Heart left ventricle (tissue), 16 donors: ENCODE measurements around the gene AEBP1. TPM values are rescaled to one million over a fixed set of nuclear protein-coding genes. Genes with fewer than 3 reads are reported as not detected.

Source experiments
- ATAC-seq, 4 donors: fragments of 200-7000 bp; cut with Tn5 transposase; one replicate each; pipeline ENCODE4 v1.9.1; 2020 to 2022; ENCODE audit warnings: moderate library complexity in 4 of 4, mild to moderate bottlenecking in 3 of 4, moderate number of reproducible peaks in 1 of 4
- DNase-seq, 5 donors: peaks; one replicate each; pipeline ENCODE4 v3.0.0-alpha.2; 2020
- H3K27ac ChIP-seq, 12 donors: fragments of 200-600 bp; sonication (generic) in 4 of 12; one replicate each; pipeline versions ENCODE4 v1.5.0 to v1.8.0; 2016 to 2022; ENCODE audit warnings: mild to moderate bottlenecking in 2 of 12
- H3K27me3 ChIP-seq, 9 donors: fragments of 200-600 bp; sonication (generic) in 2 of 9; one replicate each; pipeline versions ENCODE4 v1.5.1 to v1.8.0; 2016 to 2022; ENCODE audit warnings: mild to moderate bottlenecking in 3 of 9
- H3K36me3 ChIP-seq, 9 donors: fragments of 200-600 bp; sonication (generic) in 2 of 9; one replicate each; pipeline versions ENCODE4 v1.5.0 to v1.8.0; 2018 to 2022; ENCODE audit warnings: mild to moderate bottlenecking in 2 of 9
- H3K4me1 ChIP-seq, 12 donors: fragments of 200-600 bp; sonication (generic) in 4 of 12; one replicate each; pipeline versions ENCODE4 v1.5.0 to v1.8.0; 2016 to 2022; ENCODE audit warnings: mild to moderate bottlenecking in 3 of 12
- H3K4me3 ChIP-seq, 12 donors: fragments of 200-600 bp; sonication (generic) in 4 of 12; one replicate each; pipeline versions ENCODE4 v1.5.0 to v1.8.0; 2017 to 2022; ENCODE audit warnings: mild to moderate bottlenecking in 9 of 12, moderate library complexity in 4 of 12
- H3K9me3 ChIP-seq, 12 donors: fragments of 200-600 bp; sonication (generic) in 4 of 12; one replicate each; pipeline versions ENCODE4 v1.5.0 to v1.8.0; 2016 to 2022; ENCODE audit warnings: mild to moderate bottlenecking in 1 of 12
- POLR2A ChIP-seq, 2 donors: fragments of 450-650 bp; IDR thresholded peaks; one replicate each; pipeline ENCODE4 v1.6.1; 2017; ENCODE audit warnings: antibody characterized with exemption in 2 of 2, mild to moderate bottlenecking in 2 of 2, moderate library complexity in 2 of 2
- WGBS, 4 donors: extraction: QIAGEN DNeasy Blood & Tissue Kit in 2 of 4; methylation state at CpG; one replicate each; pipeline versions ENCODE4 v1.1.5 to v1.1.7; 2013 to 2018; 5-methylcytosine and 5-hydroxymethylcytosine counted together
- intact Hi-C, 10 donors: fragments of 100-400 bp; cut with DNase I; formaldehyde crosslinking; loops; one replicate each; pipeline versions ENCODE4 v1.11.1 to v1.14.2; 2022
- polyA plus RNA-seq, 2 donors: library from polyadenylated mRNA; stranded (reverse); fragments of 200-250 nt; gene quantifications; one replicate each; pipeline ENCODE4 v1.2.3, GENCODE V29; 2013
- total RNA-seq, 9 donors: library from RNA; depleted of rRNA in 2 of 9; stranded (reverse); fragments of >200 nt in 2 of 9; fragmentation: NEBNext Ultra II Directional in 3 of 9; extraction: Animal tissue kit (Norgen Biotek cat#: 25700) in 3 of 9; gene quantifications; one replicate each; pipeline versions ENCODE4 v1.1.0 to v1.2.4, GENCODE V29; 2016 to 2023
- TF ChIP-seq, protein P1 (sequence below), 12 donors: fragments of 200-600 bp; sonication (generic) in 4 of 12; IDR thresholded peaks; one replicate each; pipeline versions ENCODE4 v1.5.0 to v1.8.0; 2018 to 2022; ENCODE audit warnings: antibody characterized with exemption in 12 of 12, mild to moderate bottlenecking in 5 of 12
- donor health status: ischemic (EF 13 %, LVEDD 7.1; RV severe dilation, severe dysfunction).
- donor health status: healthy with polysubstance abuse.
- donor health status: DM: no; HTN: yes; CAD: no.
- donor health status: DM: no; HTN: no; CAD: no.
- donor health status: ischemic (EF 25% LVEDD 6.9; RV normal size, moderate dysfunction).
- donor health status: ischemic (EF 25% LVEDD 5.7; RV mildly dilated, moderate dysfunction).
- donor health status: healthy.
- donor health status: DM: yes; HTN: yes; CAD: no.
- donor health status: ischemic (EF 35%, LVEDD 5.7; RV mildly dilated, moderate dysfunction).
- donor health status: nonischemic (EF 11% LVEDD 7.7; RV severe dilation, severe dysfunction).
- donor health status: DM: yes; HTN: yes; CAD: no.
- donor health status: PGD.
- donor health status: ischemic (EF 29% LVEDD 5.4; RV normal size, mild dysfunction).
- donor health status: nonischemic (EF 23%, LVEDD 6.1; RV moderate dilation, normal function).

The AEBP1 gene
- total and polyA plus RNA-seq, 11 donors: 10.9 to 51.1 (median 23.2) TPM

DNA sequence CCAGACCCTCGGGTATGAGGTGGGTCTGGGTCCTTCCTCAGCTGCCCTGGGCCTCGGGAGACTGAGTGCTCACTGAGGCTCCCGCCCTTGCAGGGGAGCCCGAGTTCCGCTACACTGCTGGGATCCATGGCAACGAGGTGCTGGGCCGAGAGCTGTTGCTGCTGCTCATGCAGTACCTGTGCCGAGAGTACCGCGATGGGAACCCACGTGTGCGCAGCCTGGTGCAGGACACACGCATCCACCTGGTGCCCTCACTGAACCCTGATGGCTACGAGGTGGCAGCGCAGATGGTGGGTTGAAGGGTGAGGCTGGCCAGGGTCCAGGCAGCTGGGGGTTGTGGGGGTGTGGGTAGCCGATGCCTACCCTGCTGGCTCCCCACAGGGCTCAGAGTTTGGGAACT lies 7.6 kb downstream of the AEBP1 start:
- 88 to 93% (median 91%) methylated on average over 16 of the region's 16 CpGs for WGBS, 4 donors
- H3K36me3 ChIP-seq: peaks cover 0 to 95% (median 30%) of the 10 kb centered on the region in 9 donors

DNA sequence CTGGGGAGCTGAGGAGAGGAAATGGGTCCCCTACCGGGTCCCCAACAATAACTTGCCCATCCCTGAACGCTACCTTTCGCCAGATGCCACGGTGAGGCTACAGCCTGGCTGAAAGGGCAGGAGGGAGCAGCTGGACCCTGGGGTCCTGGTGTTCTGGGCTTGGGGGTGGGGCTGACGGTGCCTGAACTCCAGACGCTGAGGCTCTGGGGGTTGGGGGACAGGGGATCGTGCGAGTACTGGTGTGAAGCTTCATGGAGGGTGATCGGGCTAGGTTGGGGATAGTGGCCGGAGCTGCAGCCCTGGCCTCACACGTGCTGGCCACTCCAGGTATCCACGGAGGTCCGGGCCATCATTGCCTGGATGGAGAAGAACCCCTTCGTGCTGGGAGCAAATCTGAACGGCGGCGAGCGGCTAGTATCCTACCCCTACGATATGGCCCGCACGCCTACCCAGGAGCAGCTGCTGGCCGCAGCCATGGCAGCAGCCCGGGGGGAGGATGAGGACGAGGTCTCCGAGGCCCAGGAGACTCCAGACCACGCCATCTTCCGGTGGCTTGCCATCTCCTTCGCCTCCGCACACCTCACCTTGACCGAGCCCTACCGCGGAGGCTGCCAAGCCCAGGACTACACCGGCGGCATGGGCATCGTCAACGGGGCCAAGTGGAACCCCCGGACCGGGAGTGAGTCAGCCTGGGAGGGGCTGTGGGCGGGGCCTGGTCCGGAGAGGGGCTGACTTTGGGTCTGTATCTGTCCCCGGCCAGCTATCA lies 8.3 kb downstream of the AEBP1 start:
- TF ChIP-seq, protein P1, sequence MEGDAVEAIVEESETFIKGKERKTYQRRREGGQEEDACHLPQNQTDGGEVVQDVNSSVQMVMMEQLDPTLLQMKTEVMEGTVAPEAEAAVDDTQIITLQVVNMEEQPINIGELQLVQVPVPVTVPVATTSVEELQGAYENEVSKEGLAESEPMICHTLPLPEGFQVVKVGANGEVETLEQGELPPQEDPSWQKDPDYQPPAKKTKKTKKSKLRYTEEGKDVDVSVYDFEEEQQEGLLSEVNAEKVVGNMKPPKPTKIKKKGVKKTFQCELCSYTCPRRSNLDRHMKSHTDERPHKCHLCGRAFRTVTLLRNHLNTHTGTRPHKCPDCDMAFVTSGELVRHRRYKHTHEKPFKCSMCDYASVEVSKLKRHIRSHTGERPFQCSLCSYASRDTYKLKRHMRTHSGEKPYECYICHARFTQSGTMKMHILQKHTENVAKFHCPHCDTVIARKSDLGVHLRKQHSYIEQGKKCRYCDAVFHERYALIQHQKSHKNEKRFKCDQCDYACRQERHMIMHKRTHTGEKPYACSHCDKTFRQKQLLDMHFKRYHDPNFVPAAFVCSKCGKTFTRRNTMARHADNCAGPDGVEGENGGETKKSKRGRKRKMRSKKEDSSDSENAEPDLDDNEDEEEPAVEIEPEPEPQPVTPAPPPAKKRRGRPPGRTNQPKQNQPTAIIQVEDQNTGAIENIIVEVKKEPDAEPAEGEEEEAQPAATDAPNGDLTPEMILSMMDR (IDR thresholded peaks at IDR 0.05): no peak
- no peak for TF ChIP-seq POLR2A (IDR thresholded peaks at IDR 0.05)
- Histone ChIP-seq H3K27ac (no peak overlapping the region), H3K9me3 (no peaks in the 10 kb centered on the region), H3K27me3 (no peaks in the 10 kb centered on the region), H3K36me3 (peaks cover 0 to 94% (median 33%) of the 10 kb centered on the region in 9 donors), H3K4me3 (no peak overlapping the region), H3K4me1 (peaks cover 0 to 22% (median 13%) of the 10 kb centered on the region in 12 donors)
- ATAC-seq (no peak), DNase-seq (peak in 2 of 5 donors; percentile 20 to 55)
- WGBS, 4 donors: 74 to 83% (median 78%) methylated on average over 33 to 41 of the region's 41 CpGs
- intact Hi-C loops: no loop called here

More for the DNA sequence above, 7.6 kb downstream of the AEBP1 start:
- DNase-seq (no peak), ATAC-seq (no peak)
- intact Hi-C loops: no loop called here
- Histone ChIP-seq H3K9me3 (no peaks in the 10 kb centered on the region), H3K27me3 (no peaks in the 10 kb centered on the region), H3K4me1 (peaks cover 0 to 28% (median 13%) of the 10 kb centered on the region in 12 donors), H3K4me3 (no peak overlapping the region), H3K27ac (no peak overlapping the region)
- TF ChIP-seq POLR2A (IDR thresholded peaks at IDR 0.05): no peak
- TF ChIP-seq, protein P1 (IDR thresholded peaks at IDR 0.05): no peak

DNA sequence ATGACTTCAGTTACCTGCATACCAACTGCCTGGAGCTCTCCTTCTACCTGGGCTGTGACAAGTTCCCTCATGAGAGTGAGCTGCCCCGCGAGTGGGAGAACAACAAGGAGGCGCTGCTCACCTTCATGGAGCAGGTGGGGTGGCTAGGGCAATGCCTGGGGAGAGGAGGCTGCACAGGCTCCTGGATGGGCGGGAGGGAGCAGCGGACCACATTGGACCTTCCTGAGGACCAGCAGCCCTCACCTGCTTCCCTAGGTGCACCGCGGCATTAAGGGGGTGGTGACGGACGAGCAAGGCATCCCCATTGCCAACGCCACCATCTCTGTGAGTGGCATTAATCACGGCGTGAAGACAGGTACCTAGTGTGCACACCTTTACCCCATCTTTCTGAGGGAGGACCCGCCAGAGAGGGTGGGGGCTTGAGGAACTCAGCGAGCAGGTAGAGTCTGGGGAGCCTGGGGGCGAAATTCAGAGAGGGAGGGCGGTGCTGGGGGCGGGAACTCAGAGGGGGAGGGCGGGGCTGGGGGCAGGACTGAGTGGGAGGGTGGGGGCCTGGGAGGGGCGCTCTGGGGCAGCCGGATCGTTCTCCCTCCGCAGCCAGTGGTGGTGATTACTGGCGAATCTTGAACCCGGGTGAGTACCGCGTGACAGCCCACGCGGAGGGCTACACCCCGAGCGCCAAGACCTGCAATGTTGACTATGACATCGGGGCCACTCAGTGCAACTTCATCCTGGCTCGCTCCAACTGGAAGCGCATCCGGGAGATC lies 9.0 kb downstream of the AEBP1 start:
- TF ChIP-seq, protein P1 (IDR thresholded peaks at IDR 0.05): no peak
- no peak for TF ChIP-seq POLR2A (IDR thresholded peaks at IDR 0.05)
- no peaks in the 10 kb centered on the region for H3K27me3 ChIP-seq
- WGBS, 4 donors: 85 to 90% (median 87%) methylated on average over 33 to 34 of the region's 34 CpGs
- intact Hi-C loops: no loop called here
- DNase-seq: peak in 1 of 5 donors; percentile 23
- peaks cover 0 to 21% (median 13%) of the 10 kb centered on the region in 12 donors for H3K4me1 ChIP-seq
- no peak overlapping the region for H3K4me3 ChIP-seq
- no peak for ATAC-seq
- no peaks in the 10 kb centered on the region for H3K9me3 ChIP-seq
- H3K36me3 ChIP-seq: peaks cover 0 to 95% (median 39%) of the 10 kb centered on the region in 9 donors
- no peak overlapping the region for H3K27ac ChIP-seq

DNA sequence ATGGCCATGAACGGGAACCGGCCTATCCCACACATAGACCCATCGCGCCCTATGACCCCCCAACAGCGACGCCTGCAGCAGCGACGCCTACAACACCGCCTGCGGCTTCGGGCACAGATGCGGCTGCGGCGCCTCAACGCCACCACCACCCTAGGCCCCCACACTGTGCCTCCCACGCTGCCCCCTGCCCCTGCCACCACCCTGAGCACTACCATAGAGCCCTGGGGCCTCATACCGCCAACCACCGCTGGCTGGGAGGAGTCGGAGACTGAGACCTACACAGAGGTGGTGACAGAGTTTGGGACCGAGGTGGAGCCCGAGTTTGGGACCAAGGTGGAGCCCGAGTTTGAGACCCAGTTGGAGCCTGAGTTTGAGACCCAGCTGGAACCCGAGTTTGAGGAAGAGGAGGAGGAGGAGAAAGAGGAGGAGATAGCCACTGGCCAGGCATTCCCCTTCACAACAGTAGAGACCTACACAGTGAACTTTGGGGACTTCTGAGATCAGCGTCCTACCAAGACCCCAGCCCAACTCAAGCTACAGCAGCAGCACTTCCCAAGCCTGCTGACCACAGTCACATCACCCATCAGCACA lies 9.7 kb downstream of the AEBP1 start:
- TF ChIP-seq POLR2A (IDR thresholded peaks at IDR 0.05): no peak
- TF ChIP-seq, protein P1 (IDR thresholded peaks at IDR 0.05): no peak
- H3K9me3 ChIP-seq: no peaks in the 10 kb centered on the region
- intact Hi-C loops: no loop called here
- ATAC-seq (no peak), DNase-seq (peak in 1 of 5 donors; percentile 21)
- no peak overlapping the region for H3K4me3 ChIP-seq
- no peaks in the 10 kb centered on the region for H3K27me3 ChIP-seq
- 86 to 93% (median 92%) methylated on average over 22 to 24 of the region's 24 CpGs for WGBS, 4 donors
- H3K4me1 ChIP-seq: peaks cover 0 to 21% (median 13%) of the 10 kb centered on the region in 12 donors
- peaks cover 0 to 90% (median 41%) of the 10 kb centered on the region in 9 donors for H3K36me3 ChIP-seq
- H3K27ac ChIP-seq: peak overlapping the region in 6 of 12 donors; percentile 42 to 75 (median 62)
